Hematopoietic multipotent progenitor cell treated with erythropoietin and hydrocortisone succinate and interleukin-3 and kit ligand, for 17 days (in vitro differentiated cells): ENCODE data around the gene CNPY2.
"Not testable (repeated sequence)": the region's sequence is repeated elsewhere in the genome, so short reads cannot be mapped to it uniquely, and the experiment has no call there.

Source experiments
- DNase-seq: peaks from one replicate; pipeline ENCODE4 v3.0.0-alpha.2; 2015; ENCODE audit warnings: low spot score

CNPY2 gene

GRCh38 chr12:56333679-56334489, 18.1 kb upstream of the CNPY2 start, which contains the start of gene PAN2:
Gene PAN2 (minus strand): TSS chr12:56334000. CDS start chr12:56333094, 906 bp downstream.
- peak; percentile 92 for DNase-seq

- DNase-seq = no peak
Measured at GRCh38 chr12:56333197-56333678, 17.4 kb upstream of the CNPY2 start.

DNA sequence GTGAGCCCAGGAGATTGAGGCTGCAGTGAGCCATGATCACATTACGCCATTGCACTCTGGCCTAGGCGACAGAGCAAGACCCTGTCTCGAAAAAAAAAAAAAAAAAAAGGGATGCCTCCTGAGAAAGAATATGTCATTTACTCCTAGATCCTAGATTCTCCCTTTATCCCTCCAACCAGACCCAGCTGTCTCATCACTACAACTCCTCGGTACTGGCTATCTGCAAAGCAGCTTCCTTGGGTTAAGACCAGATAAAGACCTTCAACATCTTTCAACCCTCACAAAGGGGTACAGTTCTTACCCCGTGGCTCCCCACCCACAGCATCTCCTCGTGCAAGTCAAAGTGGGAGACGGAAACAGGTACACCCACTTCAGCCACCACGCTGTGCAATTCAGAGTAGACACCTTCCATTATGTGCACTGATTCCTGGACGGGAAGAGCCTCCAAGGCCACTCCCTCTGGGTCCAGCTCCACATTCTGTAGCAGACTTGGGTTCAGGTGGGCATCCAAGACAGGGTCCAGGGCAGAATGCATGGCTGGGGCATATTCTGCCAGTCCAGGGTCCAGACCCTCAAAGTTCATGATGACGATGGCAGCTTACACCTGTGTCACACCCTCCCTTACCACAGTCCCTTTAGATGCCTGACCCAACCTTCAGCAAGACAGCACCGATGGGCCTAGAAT, 16.9 kb upstream of the CNPY2 start:
- no peak for DNase-seq

- no peak for DNase-seq
Measured at GRCh38 chr12:56330936-56331490, 15.2 kb upstream of the CNPY2 start.

- DNase-seq = no peak
Measured at GRCh38 chr12:56326533-56326932, 10.7 kb upstream of the CNPY2 start.

DNA sequence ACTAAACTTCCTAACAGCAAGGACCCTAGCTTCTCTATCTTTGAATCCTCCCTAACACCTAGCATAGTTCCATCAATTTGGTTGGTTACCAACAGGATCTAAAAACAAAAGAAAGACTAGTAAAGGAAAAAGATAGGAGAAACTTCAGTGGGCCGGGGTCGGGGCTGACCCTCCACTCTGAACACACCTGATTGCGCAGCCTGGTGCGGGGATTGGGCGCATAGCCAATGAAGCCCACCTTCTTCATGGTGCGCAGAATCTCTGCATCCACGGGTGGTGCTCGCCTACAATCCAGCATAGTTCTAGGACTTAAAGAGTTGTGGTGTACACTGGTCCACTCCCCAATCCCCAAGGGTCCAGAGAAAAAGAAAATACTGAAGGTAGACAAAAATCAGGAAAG, 10.3 kb upstream of the CNPY2 start:
- DNase-seq = no peak

- DNase-seq = no peak
Measured at GRCh38 chr12:56324206-56324605, 8.4 kb upstream of the CNPY2 start.

DNA sequence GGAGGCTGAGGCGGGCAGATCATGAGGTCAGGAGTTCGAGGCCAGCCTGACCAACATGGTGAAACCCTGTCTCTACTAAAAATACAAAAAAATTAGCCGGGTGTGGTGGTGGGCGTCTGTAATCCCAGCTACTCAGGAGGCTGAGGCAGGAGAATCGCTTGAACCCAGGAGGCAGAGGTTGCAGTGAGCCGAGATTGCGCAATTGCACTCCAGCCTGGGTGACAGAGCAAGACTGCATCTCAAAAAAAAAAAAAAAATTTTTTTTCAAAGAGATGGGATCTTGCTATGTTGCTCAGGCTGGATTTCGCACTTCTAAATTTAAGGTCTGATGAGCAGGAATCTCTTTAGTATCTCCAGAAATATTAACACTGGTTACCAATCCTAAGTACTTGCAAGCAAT, 5.8 kb upstream of the CNPY2 start:
- not testable (repeated sequence) for DNase-seq

- no peak for DNase-seq
Measured at GRCh38 chr12:56321027-56321426, 5.2 kb upstream of the CNPY2 start.

DNA sequence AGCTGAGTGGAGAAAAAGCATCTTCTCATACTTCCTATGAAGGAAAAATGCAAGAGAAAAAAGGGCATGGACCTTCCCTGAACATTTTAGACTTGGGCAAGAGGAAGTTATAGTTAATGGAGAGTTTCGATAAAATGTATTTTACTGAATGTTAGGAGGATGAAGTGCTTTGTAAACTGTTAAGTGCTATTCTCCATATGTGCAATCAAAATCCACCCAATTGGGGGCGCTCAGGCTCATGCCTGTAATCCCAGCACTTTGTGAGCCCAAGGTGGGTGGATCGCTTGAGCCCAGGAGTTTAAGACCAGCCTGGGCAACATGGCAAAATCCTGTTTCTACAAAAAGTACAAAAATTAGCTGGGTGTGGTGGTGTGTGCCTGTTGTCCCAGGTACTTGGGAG, 1.9 kb upstream of the CNPY2 start:
- no peak for DNase-seq

DNA sequence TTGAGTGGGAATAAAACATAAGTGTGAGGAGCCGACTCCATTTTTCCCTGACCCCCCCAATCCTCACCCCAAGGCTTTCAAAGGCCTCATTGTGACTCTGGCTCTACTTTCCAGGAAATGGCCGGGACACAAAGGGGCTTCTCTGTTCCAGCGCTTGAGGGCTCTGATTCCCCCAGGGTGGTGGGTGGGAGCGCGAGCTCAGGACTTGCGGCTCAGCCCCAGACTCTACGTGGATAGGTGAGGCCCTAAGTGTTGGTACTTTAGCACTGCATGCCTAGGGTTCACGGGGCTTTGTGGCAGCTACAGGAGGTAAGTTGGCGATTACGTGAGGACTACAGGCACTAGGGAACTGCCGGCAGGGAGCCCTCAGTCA, 553 bp downstream of the CNPY2 start:
- DNase-seq = no peak

DNA sequence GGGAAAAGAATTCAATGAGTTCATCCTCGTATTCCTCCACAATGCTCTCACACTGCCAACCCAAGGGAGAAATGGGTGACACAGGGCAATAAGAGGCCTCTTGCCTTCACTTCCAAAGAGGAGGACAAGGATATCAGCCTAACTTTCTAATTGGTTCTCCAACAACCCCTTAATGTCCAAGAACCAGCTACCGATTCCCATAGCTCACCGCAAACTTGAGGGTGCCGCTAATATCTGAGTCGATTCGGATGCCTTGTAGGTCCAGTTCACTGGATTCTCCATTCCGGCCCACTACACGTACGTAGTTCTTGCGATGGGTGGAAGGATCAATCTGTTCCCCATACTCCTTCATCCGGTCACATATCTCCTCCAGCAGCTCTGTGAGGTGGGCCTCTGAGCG, 4.8 kb downstream of the CNPY2 start:
- DNase-seq = no peak

DNA sequence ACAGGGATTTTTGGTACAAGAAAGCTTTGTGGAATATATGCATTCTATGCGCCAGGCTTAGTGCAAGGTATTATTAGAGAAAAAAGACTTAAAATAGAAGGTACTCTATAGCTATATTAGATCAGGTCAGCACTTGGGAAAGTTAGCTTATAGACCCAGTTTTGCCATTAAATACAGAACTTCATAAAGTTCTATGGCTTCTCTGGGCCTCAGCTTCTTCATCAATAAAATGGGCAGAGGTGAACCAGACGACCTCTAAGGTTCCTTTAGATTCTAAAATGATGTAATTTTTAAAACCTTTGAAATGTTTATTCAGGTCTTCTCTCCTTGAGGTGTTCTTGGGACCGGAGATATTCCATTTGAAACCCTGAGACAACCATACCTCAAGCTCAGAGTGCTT, 7.1 kb downstream of the CNPY2 start:
- no peak for DNase-seq

DNA sequence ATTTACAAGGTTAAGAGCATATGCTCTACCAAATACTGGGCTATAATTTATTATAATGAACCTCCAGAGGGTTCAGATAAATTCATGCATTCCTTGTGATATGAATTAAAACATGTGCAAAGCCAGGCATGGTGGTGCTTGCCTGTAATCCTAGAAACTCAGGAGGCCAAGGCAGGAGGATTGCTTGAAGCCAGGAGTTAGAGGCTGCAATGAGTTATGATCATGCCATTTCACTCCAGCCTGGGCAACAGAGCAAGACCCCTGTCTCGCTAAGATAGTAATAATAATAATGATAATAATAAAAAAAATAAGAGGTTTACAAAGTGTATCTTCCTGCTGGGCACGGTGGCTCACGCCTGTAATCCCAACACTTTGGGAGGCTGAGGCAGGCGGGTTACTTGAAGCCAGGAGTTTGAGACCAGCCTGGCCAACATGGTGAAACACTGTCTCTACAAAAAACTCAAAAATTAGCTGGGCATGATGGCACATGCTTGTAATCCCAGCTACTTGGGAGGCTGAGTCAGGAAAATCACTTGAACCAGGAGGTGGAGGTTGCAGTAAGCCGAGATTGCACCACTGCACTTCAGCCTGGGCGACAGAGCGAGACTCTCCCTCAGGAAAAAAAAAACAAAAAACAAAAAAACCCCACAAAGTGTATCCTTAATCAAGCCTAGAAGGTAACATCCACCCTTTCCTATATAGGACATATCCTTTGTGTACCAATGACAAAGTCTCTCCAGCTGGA, 8.4 kb downstream of the CNPY2 start:
- DNase-seq = no peak

DNA sequence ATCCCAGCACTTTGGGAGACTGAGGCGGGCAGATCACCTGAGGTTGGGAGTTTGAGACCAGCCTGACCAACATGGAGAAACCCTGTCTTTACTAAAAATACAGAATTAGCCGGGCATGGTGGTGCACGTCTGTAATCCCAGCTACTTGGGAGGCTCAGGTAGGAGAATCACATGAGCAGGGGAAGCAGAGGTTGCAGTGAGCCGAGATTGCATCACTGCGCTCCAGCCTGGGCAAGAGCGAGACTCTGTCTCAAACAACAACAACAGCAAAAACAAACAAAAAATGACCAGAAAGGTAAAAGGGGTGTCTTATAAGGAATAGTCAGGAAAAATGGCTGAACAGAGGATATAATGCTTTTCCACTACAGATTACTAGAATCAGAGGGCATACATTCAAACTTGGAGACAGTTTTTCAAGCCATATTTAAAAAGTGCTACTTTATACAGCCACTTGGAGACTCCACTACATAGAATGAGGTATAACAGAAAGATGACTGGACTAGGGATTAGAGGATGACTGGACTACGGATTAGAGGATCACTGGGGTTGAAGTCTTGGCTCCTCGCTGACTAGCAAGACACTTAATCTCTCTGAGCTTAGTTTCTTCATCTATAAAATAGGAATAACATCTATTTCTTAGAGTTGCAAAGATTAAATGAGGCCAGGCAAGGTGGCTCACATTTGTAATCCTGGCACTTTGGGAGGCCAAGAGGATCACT, 10.8 kb downstream of the CNPY2 start:
- DNase-seq = no peak

DNA sequence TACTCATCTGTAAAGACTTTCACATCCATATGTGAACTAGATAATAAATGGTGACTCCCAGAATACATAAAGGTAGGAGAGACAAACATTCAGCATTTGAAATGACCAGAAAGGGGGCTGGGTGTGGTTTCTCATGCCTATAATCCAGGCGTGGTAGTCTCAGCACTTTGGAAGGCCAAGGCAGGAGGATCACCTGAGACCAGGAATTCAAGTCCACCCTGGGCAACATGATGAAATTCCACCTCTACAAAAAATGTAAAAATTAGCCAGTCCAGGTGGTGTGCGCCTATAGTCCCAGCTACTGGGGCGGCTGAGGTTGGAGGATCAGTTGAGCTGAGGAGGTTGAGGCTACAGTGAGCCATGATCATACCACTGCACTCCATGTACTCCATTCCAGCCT, 11.5 kb downstream of the CNPY2 start:
- no peak for DNase-seq

DNA sequence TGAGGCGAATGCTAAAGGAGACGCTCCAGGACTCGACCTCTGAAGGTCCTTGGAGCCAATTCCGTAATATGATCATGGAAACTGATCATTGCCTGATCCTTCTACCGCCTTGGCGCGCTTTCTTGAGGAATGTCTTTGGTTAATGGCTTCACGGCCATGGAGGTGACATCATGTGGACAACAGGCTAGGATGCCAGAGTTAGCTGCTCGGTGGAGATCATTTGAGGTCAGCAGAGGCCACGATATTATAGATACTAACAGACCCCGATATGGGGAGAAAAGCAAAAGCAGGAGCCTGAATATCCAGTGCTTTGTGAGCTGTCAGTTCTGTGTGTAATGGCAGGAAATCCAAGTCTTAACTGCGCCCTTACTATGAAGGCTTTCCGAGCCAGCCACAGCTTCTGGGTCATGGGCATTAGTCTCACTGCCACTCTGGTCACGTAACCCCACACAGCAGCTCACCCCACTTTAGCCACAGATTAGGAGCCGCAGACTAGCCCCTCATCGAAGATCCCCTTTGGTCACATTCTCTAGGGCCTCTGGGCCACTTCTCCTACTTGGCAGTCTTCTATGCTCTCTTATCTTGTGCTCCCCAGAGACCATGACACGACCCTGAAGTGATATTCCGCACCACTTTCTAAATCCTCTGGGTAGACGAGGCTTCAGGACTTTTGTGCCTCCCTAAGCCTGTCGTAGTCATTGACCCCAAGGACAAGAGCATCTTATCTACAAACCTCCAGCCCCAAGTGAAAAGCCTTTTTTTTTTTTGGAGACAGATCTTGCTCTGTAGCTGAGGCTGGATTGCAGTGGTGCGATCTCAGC, 14.9 kb downstream of the CNPY2 start:
- DNase-seq = no peak

DNA sequence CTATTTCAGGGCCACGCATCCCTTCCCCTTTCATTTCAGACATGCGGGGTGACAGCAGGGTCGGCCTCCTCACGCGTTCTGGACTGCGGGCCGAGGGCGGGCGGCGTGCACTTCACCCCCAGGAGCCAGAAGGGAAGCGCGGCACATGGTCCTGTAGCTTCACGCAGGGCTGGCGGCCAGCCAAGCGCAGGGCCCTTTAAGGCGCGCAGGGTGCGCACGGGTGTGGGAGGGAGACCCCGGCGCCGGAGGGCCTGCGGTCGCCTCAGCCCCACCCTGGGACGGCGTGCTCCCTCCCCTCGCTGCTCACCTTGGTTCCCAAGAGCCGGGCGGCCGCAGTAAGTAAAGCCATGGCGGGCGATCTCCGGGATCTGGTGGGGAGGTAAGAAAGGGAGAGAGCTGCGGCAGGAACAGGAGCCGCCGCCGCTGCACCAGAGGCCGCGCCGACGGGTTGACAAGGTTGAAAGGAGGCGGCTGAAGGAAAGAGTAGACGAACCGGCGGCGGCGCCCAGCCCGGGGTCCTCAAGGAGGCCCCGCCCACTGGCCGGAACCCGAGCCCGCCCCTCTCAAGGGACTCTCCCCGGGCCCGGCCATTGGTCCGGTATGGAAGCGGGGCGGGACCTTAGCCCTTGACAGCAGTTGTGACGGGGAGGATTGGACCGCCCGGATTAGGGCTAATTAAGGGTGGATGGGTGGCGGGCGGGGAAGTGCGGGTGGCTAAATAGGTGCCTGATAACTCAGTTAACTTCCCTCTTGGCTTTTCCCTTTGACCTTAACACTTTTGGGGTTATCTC, 15.7 kb downstream of the CNPY2 start, which contains the start of gene CS:
CS (minus strand) TSS at position 478 of the 791 bp plus-strand sequence; CDS start at position 349, 129 bp downstream.
- DNase-seq = peak; percentile 99

GRCh38 chr12:56299308-56299852, 16.4 kb downstream of the CNPY2 start:
- DNase-seq = peak; percentile 60

GRCh38 chr12:56298828-56299227, 17.0 kb downstream of the CNPY2 start:
- DNase-seq = no peak
